Measurements from ENCODE around the gene CLK3.
"Not testable (repeated sequence)": the region's sequence is repeated elsewhere in the genome, so short reads cannot be mapped to it uniquely, and the experiment has no call there.

CLK3 gene

GRCh38 chr15:74620636-74621545 lies 5.3 kb downstream of the CLK3 start:
- DNase-seq (ENCODE audit: low read depth in 1 of 2, low spot score in 1 of 2), result peak; percentile 36 to 70

DNA sequence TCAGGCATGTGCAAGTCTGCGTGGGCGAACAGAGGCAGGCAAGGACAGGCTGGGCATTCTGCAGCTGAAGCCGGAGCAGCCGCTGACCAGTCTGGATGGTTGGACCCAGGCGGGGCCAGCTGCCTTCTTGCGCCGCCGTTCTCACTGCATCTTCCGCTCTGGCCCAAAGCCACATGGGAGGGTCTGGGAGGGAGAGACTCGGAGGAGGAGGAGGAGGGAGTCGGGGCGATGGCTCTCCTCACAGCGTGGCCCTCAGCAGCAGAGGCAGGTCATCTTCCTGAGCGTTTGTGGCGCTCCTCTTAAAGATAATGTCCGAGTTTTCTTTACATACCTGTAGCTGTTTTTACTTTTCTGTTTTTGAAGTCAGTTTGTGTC lies 5.9 kb downstream of the CLK3 start:
- no peak for DNase-seq (ENCODE audit: low read depth in 1 of 2, low spot score in 1 of 2)

DNA sequence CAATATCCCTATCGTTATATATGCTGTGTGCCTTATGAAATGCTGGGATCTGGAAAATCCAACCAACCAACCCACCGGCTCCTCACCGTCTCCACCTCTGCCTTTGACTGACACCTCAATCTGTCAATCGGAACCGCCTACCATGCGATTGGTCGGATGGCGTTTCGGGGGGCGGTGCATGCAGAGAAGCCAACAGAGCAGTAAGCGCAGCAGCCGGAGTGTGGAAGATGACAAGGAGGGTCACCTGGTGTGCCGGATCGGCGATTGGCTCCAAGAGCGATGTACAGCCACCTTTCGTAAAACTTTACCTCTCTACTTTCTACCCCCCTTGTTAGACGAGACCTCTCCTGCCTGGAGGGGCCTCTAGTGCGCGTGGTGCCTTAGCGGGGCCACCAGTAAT lies 6.3 kb downstream of the CLK3 start:
- DNase-seq (ENCODE audit: low read depth in 1 of 2, low spot score in 1 of 2), result no peak

- no peak for DNase-seq (ENCODE audit: low read depth in 1 of 2, low spot score in 1 of 2)
These were observed 7.1 kb downstream of the CLK3 start for GRCh38 chr15:74622758-74623157.

- DNase-seq (ENCODE audit: low read depth in 1 of 2, low spot score in 1 of 2), result no peak
These were observed 8.5 kb downstream of the CLK3 start for GRCh38 chr15:74624020-74624602.

- DNase-seq (ENCODE audit: low read depth in 1 of 2, low spot score in 1 of 2), result no peak
These were observed 10.1 kb downstream of the CLK3 start for GRCh38 chr15:74625693-74626092.

DNA sequence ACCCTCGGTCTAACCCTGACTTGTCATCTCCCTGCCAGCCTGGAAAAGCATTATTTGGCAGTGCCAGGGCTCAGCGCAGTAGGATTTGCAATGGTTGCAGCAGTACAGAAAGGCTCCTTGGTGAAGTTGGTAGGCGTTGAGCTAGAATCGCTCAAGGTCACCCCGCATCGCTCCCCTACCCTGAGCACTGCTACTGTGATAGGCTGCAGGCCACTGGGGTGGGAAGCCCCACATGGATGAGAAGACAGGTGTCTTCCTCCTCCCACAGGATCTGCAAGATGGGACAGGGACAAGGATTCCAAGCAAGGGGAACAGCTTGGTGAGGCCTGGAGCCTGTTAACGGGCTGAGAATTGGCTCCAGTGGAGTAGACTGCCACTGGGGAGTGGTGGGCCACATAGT lies 10.7 kb downstream of the CLK3 start:
- no peak for DNase-seq (ENCODE audit: low read depth in 1 of 2, low spot score in 1 of 2)

GRCh38 chr15:74626752-74627692 lies 11.4 kb downstream of the CLK3 start:
- no peak for DNase-seq (ENCODE audit: low read depth in 1 of 2, low spot score in 1 of 2)

DNA sequence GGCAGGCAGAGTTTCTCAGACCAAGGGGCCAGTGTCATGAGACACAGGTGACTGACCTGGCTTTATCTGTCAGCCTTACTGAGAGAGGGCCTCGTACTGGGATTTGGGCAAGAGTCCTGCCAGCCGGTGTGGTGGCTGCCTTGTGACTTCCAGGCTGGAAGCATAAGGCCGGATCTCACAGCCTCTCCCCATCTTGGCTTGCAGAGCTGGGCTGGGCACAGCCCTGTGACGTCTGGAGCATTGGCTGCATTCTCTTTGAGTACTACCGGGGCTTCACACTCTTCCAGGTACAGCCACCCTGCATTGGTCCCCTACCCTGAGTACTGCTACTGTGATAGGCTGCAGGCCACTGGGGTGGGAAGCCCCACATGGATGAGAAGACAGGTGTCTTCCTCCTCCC lies 12.1 kb downstream of the CLK3 start:
- DNase-seq (ENCODE audit: low read depth in 1 of 2, low spot score in 1 of 2), result no peak

DNA sequence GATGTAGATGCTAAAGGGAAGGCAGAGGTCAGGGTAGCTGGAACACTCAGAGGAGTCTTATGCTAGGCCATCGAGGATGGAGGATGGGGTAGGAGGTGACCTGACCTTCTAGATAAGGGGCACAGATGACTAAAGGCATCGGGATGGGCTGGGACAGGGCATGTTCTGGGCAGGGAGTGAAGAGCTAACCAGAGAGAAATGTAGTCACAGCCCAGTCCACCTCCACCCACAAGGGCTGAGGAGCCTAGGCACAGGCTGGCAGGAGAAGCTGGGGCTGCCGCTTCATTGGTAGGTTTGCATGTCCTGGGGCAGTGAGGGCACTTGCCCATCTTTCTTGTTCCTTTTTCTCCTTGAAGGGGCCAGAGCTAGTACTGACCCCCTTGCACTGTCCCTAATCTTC lies 12.6 kb downstream of the CLK3 start:
- DNase-seq (ENCODE audit: low read depth in 1 of 2, low spot score in 1 of 2), result no peak

DNA sequence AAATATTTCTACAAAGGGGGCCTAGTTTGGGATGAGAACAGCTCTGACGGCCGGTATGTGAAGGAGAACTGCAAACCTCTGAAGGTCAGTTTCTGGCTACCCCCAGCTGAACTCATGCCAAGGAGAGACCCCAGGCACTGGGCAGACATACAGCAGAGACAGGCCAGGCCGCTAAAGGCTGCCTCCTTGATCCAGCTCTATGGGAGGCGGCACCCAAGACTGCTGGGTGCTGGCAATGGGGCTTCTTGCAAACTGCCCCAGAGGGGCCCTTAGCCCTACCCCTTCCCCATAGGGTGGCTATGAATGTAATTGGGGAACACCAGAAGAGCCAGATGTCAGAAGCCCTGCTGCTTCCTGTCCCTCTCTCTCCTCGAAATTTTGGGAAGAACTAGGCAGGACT lies 13.3 kb downstream of the CLK3 start:
- no peak for DNase-seq (ENCODE audit: low read depth in 1 of 2, low spot score in 1 of 2)

- not testable (repeated sequence) for DNase-seq (ENCODE audit: low read depth in 1 of 2, low spot score in 1 of 2)
These were observed 14.1 kb downstream of the CLK3 start for GRCh38 chr15:74629696-74630095.

GRCh38 chr15:74630284-74631086 lies 14.8 kb downstream of the CLK3 start:
- DNase-seq (ENCODE audit: low read depth in 1 of 2, low spot score in 1 of 2), result no peak

DNA sequence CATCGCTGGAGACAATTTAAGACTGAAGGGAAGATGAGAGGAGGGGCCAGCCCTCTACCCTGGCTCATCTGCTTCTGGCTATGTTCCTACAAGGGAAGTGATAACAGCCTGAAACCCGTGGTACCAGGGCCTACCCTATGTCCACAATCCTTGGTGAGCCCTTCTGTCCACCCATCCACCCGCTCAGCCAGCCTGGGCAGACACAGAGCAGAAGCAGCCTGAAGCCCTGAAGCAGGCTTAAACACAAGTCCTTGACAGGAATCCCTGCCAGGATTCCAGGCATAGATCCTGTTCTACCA lies 15.4 kb downstream of the CLK3 start:
- DNase-seq (ENCODE audit: low read depth in 1 of 2, low spot score in 1 of 2), result no peak

- DNase-seq (ENCODE audit: low read depth in 1 of 2, low spot score in 1 of 2), result no peak
These were observed 15.8 kb downstream of the CLK3 start for GRCh38 chr15:74631408-74631807.

GRCh38 chr15:74631935-74632560 lies 16.4 kb downstream of the CLK3 start:
- DNase-seq (ENCODE audit: low read depth in 1 of 2, low spot score in 1 of 2), result peak; percentile 30 to 39

DNA sequence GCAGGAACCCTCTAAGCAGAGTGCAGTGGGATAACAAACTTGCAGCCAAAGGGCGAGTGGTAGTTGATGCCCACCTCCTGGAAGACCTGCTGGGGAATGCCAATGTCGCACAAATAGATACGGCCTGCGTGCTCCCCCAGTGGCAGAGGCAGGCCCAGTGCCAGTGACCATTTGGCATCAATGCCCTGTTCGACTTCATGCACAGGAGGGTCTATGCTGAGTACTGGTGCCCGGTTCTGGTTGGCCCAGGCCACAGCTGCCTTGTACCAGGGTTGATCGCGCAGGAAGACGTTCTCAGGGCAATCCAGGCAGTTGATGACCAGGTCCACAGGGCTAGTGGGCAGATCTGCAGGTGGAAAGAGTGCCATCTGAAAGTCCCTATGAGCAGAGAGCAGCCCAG lies 17.0 kb downstream of the CLK3 start:
- no peak for DNase-seq (ENCODE audit: low read depth in 1 of 2, low spot score in 1 of 2)

GRCh38 chr15:74633781-74634180 lies 18.1 kb downstream of the CLK3 start:
- DNase-seq (ENCODE audit: low read depth in 1 of 2, low spot score in 1 of 2), result no peak

GRCh38 chr15:74635228-74635627 lies 19.6 kb downstream of the CLK3 start:
- peak; percentile 56 to 64 for DNase-seq (ENCODE audit: low read depth in 1 of 2, low spot score in 1 of 2)

GRCh38 chr15:74636984-74637383 lies 21.3 kb downstream of the CLK3 start:
- DNase-seq (ENCODE audit: low read depth in 1 of 2, low spot score in 1 of 2), result no peak

DNA sequence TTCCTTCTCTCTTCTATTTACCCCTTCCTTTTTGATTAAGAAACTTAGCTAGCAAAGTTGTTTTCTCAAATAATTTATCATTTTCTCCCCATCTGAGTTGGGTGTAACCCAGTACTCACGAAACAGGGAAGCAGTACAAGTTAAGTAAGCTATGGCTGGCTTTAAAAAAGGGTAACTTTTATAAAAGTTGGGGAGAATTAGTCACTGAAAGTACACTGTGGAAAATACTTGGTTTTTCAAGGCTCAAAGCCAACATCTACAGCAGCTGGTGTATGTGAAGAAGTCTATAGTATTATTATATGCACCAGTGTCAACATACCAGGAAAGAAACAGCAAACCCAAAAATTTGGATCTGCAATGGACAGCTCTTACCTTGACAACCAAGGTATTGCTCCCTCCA lies 25.5 kb downstream of the CLK3 start:
- DNase-seq (ENCODE audit: low read depth in 1 of 2, low spot score in 1 of 2), result no peak

Data from activated CD4-positive, alpha-beta T cell treated with anti-CD3 and anti-CD28 coated beads, Interleukin-2, amount 50 U/mL, for 24 hours (primary cell).